Left renal cortex interstitium (tissue), 4 donors: ENCODE data around the gene CC2D2A. TPM values are rescaled to one million over a fixed set of nuclear protein-coding genes. Genes with fewer than 3 reads are reported as not detected.

Experiments used
- DNase-seq, 4 donors: peaks; one replicate each; pipeline ENCODE4 v3.0.0-alpha.2; 2013; ENCODE audit warnings: low read depth in 4 of 4, low spot score in 2 of 4, missing footprints in 1 of 4
- polyA plus RNA-seq, 4 donors: library from polyadenylated mRNA; unstranded; fragments of 120-200 nt; gene quantifications; one replicate each; pipeline ENCODE4 v1.2.1, GENCODE V29; 2013; ENCODE audit not compliant: insufficient read length in 4 of 4

The CC2D2A gene
- polyA plus RNA-seq, 4 donors = 47.6 to 58.2 (median 54.4) TPM

GRCh38 chr4:15552557-15553362 lies 83.1 kb downstream of the CC2D2A start:
- no peak for DNase-seq

DNA sequence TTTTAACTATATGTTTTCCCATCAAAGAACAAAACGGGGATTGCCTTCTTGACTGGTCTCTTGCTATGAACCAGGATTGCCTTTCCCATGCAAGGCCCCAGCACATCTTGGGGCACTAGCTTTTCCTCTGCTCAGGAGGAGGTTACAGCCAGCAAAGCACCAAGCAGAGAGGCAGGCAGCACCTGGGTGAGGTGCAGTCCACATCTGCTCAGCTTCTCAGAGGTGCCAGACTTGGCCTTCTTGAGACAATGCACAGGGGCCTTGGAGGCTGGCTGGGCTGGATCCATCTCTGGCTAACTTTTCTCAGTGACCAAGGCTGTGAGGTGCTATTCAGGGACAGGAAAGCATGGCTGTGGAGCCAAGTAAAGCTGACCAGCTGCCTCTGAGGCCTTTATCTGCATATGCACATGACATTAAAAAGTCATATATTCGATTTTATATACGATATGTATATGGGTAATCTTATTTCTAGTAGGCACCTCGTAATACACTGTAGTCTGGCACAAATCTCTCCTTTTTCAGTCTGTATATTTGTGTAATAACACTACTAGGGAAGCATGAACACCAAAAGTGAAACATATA lies 86.9 kb downstream of the CC2D2A start:
- no peak for DNase-seq

DNA sequence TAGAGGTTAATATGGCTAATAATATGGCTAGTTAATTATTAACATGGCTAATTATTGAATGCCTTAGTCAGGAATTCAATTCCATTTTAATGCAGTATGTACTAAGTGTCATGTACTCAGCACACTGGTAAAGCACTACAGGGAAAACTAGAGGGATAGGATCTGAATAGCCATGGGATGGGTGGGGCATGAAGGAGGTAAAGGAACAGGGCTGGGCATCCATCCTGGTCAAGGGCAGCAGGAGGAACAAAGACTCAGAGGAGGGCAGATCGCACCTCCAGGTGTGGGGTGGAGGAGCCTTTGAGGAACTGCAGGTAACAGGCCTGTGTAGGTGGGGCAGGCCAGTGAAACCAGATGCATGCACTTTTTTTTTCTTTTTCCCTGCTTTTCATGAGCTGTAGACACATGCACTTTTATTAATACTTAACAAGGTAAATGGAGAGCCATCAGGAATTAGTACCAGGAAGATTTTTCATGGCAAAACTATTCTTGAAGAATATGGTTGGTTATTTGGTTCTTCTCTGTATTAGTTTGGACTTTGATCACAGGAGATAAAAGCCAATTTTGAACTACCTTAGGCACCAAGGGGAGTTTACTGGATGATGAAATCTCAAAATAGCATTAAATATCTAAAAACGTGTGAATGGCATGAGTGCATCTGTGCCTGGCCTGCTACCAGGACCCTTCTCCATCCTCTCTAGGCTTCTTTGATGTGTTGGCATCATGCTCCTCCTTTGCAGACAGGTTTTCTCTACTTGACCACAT lies 88.3 kb downstream of the CC2D2A start:
- DNase-seq = no peak

- DNase-seq = no peak
These were observed 88.9 kb downstream of the CC2D2A start for GRCh38 chr4:15558561-15558960.

DNA sequence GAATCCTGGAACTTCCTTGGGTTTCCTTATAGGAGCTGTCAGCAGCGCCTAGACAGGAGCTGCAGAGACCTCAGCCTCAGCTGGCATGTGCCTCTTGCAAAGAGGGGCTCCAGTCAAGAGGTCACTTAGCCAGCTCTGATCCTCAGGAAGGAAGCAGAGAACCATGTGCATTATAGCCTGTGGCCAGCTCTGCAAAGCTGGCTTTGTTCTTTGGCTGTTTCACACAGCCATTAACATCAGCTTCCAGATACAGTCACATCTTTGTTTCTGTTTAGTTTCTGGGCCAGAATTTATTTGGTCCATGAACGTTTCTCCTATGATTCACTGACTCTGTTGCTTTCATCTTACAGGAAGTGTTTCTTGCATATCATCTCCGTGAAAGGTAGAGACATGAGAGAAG lies 92.4 kb downstream of the CC2D2A start:
- DNase-seq = no peak

DNA sequence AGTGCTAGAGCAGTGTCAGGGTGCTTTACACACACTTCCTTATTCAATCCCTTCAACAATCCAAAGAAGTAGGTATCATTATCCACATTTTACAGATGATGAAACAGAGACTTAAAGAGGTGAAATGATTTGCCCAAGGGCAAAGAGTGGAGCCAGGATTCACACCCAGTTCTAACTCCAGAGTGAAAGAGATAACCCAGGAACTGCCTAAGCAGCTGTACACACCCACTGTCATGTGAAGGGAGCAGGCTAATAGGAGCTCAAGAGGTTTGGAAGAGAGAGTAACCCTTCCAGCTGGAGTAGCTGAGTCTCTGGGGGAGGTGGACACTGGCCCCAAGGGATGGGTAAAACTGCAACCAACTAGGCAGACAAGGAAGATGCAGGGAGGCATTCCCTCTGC lies 92.9 kb downstream of the CC2D2A start:
- no peak for DNase-seq

DNA sequence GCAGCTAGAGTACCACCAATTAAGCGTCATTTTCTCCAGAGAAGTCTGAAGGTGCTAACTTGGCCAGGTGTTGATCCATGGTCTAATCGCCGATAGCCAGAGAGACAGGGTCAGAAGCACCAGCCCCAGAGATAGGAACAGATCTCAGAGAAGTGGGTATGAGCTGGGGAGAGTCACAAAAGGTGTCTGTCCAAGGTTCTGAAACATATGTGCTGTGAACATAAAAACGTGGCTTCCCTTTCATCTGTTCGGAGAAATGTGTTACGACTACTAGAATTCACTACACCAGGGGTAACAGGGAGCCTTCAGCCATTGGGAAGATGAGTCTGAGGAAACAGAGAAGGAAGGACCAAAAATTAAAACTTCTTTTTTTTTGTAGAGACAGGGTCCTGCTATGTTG lies 94.2 kb downstream of the CC2D2A start:
- no peak for DNase-seq

- no peak for DNase-seq
These were observed 99.1 kb downstream of the CC2D2A start for GRCh38 chr4:15568821-15569220.

DNA sequence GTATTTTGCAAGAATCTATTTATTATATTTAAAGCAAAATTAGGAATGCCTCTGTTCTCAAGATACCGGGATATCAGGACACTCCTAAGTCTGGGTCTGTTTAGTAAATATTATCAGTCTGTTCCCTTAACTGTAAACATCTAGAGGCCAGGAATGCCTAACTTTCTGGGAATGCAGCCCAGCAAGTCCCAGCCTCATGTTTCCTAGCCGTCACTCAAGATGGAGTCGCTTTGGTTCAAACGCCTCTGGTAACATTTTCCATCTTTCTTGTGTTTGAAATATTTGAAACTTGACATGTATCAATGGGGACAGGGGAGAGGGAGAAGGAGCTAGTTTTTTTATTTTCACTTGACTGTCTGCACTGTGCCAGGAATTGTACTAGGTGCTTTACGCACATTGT lies 100.1 kb downstream of the CC2D2A start:
- DNase-seq = no peak

DNA sequence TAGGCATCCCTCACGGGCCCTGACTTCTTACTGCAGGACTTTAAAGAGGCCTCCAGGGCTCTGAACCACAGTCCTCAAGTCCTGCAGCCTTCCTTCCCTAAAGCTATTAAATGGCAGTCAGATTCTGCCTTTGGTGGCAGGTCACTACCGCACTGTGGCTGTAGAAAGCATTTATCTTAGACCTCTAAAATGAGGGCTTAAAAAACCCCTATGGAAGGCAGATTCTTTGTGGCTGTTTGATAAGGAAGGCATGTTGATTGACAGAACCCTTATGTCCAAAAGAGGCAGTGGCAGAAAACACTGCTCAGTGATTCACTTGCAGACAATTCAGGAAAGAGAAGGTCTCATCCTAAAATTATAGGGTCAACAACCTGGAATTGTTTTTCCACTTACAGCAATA lies 106.3 kb downstream of the CC2D2A start:
- no peak for DNase-seq

DNA sequence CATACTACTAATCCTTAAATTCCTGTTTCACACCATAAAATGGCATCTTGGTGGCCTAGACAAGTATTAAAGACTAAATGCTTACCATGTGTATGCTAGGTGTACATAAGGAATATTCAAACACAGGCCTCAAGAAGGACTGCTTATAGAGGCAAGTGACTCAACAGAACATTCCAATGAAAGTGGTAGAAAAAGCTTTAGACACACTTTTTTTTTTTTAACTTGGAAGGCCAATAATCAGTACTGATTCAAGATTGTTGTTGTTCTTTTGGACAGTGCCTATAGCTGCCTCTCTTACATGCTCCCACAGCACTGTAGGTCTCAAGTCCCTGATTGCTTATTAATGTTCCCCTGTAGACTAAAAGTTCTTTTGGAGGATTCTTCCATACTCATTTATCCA lies 107.8 kb downstream of the CC2D2A start:
- no peak for DNase-seq

GRCh38 chr4:15584785-15585184 lies 115.1 kb downstream of the CC2D2A start:
- no peak for DNase-seq

- no peak for DNase-seq
These were observed 115.6 kb downstream of the CC2D2A start for GRCh38 chr4:15585331-15585730.

DNA sequence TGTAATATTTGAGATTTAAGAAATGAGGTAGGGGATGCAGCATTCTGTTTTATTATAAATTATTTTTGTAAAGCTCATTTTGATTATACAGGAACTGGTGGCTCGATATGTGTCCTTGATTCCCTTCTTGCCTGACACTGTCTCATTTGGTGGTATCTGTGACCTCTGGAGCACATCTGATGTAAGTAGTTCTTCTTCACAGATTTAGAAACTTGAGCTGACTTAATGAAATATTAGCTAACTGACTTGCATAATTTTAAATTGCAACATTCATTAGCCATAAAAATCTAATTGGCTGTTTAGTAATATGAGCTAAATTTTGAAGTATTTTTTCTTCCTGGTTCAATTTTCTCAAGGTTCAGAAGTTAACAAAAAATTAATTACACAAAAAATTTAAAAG lies 116.4 kb downstream of the CC2D2A start:
- DNase-seq = no peak

DNA sequence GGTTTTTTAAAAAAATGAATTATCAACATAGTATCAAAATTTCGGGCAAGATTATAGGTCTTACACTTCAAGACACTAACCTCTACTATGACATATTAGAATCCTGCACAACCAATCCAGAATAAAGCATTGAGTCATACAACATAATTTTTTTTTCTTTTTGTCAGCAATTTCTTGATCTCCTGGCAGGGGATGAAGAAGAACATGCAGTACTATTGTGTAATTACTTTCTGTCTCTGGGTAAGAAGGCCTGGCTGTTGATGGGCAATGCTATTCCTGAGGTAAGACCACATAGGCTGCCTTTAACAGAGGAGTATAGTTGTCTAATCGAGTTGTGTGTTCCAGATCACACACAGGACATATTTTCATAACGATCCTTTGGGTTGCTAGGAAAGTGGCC lies 118.0 kb downstream of the CC2D2A start:
- DNase-seq = no peak

GRCh38 chr4:15592799-15593198 lies 123.1 kb downstream of the CC2D2A start:
- no peak for DNase-seq

GRCh38 chr4:15598644-15599043 lies 129.0 kb downstream of the CC2D2A start:
- DNase-seq = no peak

GRCh38 chr4:15600176-15600575 lies 130.5 kb downstream of the CC2D2A start:
- DNase-seq = no peak

DNA sequence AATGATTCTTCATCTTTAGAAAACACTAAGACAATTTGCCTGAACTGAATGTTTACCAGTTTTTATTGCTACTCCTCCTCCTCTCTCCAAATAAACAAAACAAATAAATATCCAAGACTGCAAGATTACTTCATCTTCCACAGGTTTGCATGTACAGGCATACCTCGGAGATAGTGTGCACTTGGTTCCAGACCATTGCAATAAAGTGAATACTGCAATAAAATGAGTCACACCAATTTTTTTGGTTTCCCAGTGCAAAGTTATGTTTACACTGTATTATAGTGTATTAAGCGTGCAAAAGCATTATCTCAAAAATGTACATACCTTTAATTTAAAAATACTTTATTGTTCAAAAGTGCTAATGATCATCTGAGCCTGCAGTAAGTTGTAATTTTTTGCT lies 132.2 kb downstream of the CC2D2A start:
- no peak for DNase-seq

GRCh38 chr4:15605537-15605936 lies 135.9 kb downstream of the CC2D2A start:
- no peak for DNase-seq

DNA sequence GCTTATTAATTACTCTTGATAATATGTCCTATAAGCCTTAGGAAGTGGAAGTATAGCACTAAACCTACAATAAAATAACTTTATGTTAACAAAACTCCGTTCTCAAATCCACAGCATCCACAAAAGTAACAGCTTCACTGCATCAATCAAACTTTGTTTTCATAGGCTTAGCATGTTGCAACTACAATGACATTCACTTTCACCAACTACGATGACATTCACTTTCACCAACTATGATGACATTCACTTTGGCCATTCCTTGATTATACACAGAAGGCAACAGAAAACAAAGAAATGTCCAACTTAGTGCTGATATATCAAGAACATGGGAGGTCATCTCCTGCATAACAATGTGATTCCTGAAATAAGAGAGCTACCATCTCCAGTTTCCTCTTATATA lies 141.2 kb downstream of the CC2D2A start:
- DNase-seq = no peak

- no peak for DNase-seq
These were observed 142.5 kb downstream of the CC2D2A start for GRCh38 chr4:15612136-15612535.
